T-cell (primary cell): Measurements from ENCODE around the gene TYK2. TPM values are rescaled to one million over a fixed set of nuclear protein-coding genes. Genes with fewer than 3 reads are reported as not detected.
A peak's percentile ranks its signal among the peaks of the same experiment; 100 is the strongest.

ENCODE experiments used
- ATAC-seq, 4 experiments: fragments of 200-7000 bp in 3 of 4; fragments of 150-1000 bp in 1 of 4; cut with Tn5 transposase; replicated peaks in 1 of 4; 1 replicate in 3 of 4; 2 replicates in 1 of 4; pipeline ENCODE4 v1.10.0; 2021; ENCODE audit warnings: moderate library complexity in 3 of 4, mild to moderate bottlenecking in 2 of 4, moderate number of reproducible peaks in 1 of 4
- CTCF ChIA-PET, 2 donors: fragments of 300-600 bp; sonication (Branson Sonifier 250); formaldehyde crosslinking; loops; one replicate each; lab custom pipeline; 2022; ENCODE audit warnings: antibody characterized with exemption in 2 of 2; lab: Charles Lee
- POLR2A ChIA-PET, 2 donors: fragments of 300-600 bp; sonication (Branson Sonifier 250); formaldehyde crosslinking; loops; one replicate each; lab custom pipeline; 2022; ENCODE audit warnings: antibody characterized with exemption in 2 of 2; lab: Charles Lee
- DNase-seq, 35 experiments: peaks; one replicate each; pipeline versions ENCODE4 v3.0.0 to v3.0.0-alpha.2; 2013 to 2023
- H3K27ac ChIP-seq: one replicate; pipeline ENCODE4 v1.5.1; 2013; ENCODE audit warnings: low read length
- H3K27me3 ChIP-seq, 2 experiments: replicated peaks in 1 of 2; 1 replicate in 1 of 2; 2 replicates in 1 of 2; pipeline versions ENCODE4 v1.6.1 to v1.7.0; 2013; ENCODE audit warnings: low read length in 1 of 2, mixed read lengths in 1 of 2; ENCODE audit not compliant: control insufficient read depth in 2 of 2, insufficient read depth in 2 of 2; ENCODE audit errors: extremely low read depth in 1 of 2
- H3K36me3 ChIP-seq, 2 donors: 1 replicate in 1 of 2; 2 replicates in 1 of 2; pipeline versions ENCODE4 v1.6.1 to v1.7.0; 2013; ENCODE audit warnings: low read length in 1 of 2; ENCODE audit not compliant: control insufficient read depth in 2 of 2, insufficient read depth in 1 of 2; ENCODE audit errors: extremely low read depth in 1 of 2
- H3K4me1 ChIP-seq, 2 experiments: 1 replicate in 1 of 2; 2 replicates in 1 of 2; pipeline versions ENCODE4 v1.6.1 to v1.7.0; 2013; ENCODE audit warnings: low read length in 2 of 2, mixed read lengths in 1 of 2; ENCODE audit not compliant: insufficient read depth in 2 of 2, control insufficient read depth in 1 of 2; ENCODE audit errors: extremely low read depth in 1 of 2
- H3K4me3 ChIP-seq, 2 donors: 1 replicate in 1 of 2; 2 replicates in 1 of 2; pipeline versions ENCODE4 v1.5.1 to v1.7.0; 2013; ENCODE audit warnings: mild to moderate bottlenecking in 2 of 2, low read length in 1 of 2, moderate library complexity in 1 of 2; ENCODE audit not compliant: control insufficient read depth in 1 of 2; ENCODE audit errors: extremely low read depth in 1 of 2
- H3K9me3 ChIP-seq: 2 replicates; pipeline ENCODE4 v1.7.0; 2013
- H3K27ac Mint-ChIP-seq, 2 donors: one replicate each; pipeline ENCODE4 v1.8.0; 2020 to 2021; ENCODE audit warnings: mild to moderate bottlenecking in 2 of 2, mixed read lengths in 2 of 2
- H3K27me3 Mint-ChIP-seq, 2 donors: one replicate each; pipeline ENCODE4 v1.8.0; 2021 to 2022; ENCODE audit warnings: mixed read lengths in 2 of 2
- H3K36me3 Mint-ChIP-seq: one replicate; pipeline ENCODE4 v1.8.0; 2021; ENCODE audit warnings: mixed read lengths
- H3K4me1 Mint-ChIP-seq, 3 donors: one replicate each; pipeline ENCODE4 v1.8.0; 2020 to 2022; ENCODE audit warnings: mixed read lengths in 3 of 3, mild to moderate bottlenecking in 1 of 3
- H3K4me3 Mint-ChIP-seq, 3 donors: one replicate each; pipeline ENCODE4 v1.8.0; 2020 to 2022; ENCODE audit warnings: mild to moderate bottlenecking in 3 of 3, mixed read lengths in 3 of 3, moderate library complexity in 3 of 3
- H3K9me3 Mint-ChIP-seq, 3 donors: one replicate each; pipeline ENCODE4 v1.8.0; 2020 to 2022; ENCODE audit warnings: mixed read lengths in 3 of 3
- WGBS: methylation state at CpG from one replicate; pipeline ENCODE4 v1.1.5; 2013; ENCODE audit warnings: missing lambda C conversion rate; ENCODE audit not compliant: insufficient coverage; 5-methylcytosine and 5-hydroxymethylcytosine counted together
- total RNA-seq, 35 experiments: library from RNA in 6 of 35; stranded (reverse) in 6 of 35; fragments of 120-200 nt in 1 of 35; gene quantifications; one replicate each; pipeline versions ENCODE4 v1.2.1 to v1.2.4 and lab custom pipeline; 2013 to 2026

The TYK2 gene
- 100 to 1,000 TPM; 277 to 346 (median 323) TPM for total RNA-seq
- total RNA-seq (2013), result 141 TPM
- total RNA-seq (lab: John Stamatoyannopoulos, UW), result 113 to 277 (median 196) reads per million in 29 experiments

- peak; percentile 94 to 97 (median 96) for ATAC-seq
- H3K36me3 Mint-ChIP-seq, result peaks cover 12% of the 10 kb centered on the region
- POLR2A ChIA-PET, result interaction anchor here in 1 of 2 donors (1.0 kb wide), 1 partner anchor 92 kb away, joined by 5 read pairs; no protein-coding TSS in a partner anchor
Measured at GRCh38 chr19:10380313-10381102, at the start of gene TYK2. Gene TYK2 (minus strand): TSS chr19:10380572. CDS start chr19:10378406, 2,166 bp downstream.

DNA sequence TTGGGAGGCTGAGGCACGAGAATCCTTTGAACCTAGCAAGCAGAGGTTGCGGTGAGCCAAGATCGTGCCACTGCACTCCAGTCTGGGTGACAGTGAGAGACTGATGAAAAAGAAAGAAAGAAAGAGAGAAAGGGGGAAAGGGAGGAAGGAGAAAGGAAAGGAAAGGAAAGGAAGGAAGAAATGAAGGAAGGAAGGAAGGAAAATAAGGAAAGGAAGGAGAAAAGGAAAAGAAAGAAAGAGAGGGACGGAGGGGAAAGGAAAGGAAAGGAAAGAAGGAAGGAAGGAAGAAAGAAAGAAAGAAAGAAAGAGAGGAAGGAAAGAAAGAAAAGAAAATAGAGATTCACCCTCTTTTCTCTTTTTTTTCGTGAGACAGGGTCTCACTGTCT, 48.6 kb upstream of the TYK2 start:
- H3K9me3 ChIP-seq, result no peaks in the 10 kb centered on the region
- Mint-ChIP-seq H3K9me3 (no peaks in the 10 kb centered on the region), H3K36me3 (no peaks in the 10 kb centered on the region), H3K4me3 (peak overlapping the region in 1 of 3 donors; percentile 63), H3K4me1 (peaks cover 55 to 82% (median 69%) of the 10 kb centered on the region in 3 donors), H3K27me3 (peaks cover 39 to 42% of the 10 kb centered on the region in 2 donors), H3K27ac (peak overlapping the region; percentile 34 to 92)
- H3K36me3 ChIP-seq, result no peaks in the 10 kb centered on the region
- POLR2A ChIA-PET, result interaction anchor here in 1 of 2 donors (1.1 kb wide), 1 partner anchor 16 kb away, joined by 6 read pairs; no protein-coding TSS in a partner anchor
- ATAC-seq, result no peak
- H3K27me3 ChIP-seq, result peaks cover 2 to 44% of the 10 kb centered on the region in 2 experiments
- CTCF ChIA-PET, result interaction anchor here (0.6 to 3.2 kb wide), 8 partner anchors 11 to 1836 kb away, joined by 3 to 27 read pairs (median 8); partner anchors contain the start of gene CDC37 (in 1 of the 2)
- H3K4me3 ChIP-seq, result no peak overlapping the region
- DNase-seq, result no peak
- peaks cover 4 to 83% of the 10 kb centered on the region in 2 experiments for H3K4me1 ChIP-seq
- peak overlapping the region; percentile 95 for H3K27ac ChIP-seq
- WGBS, result 80% methylated on average over 4 of the region's 5 CpGs

More at GRCh38 chr19:10380313-10381102, at the start of gene TYK2:
- H3K4me1 ChIP-seq, result peaks cover 13 to 28% of the 10 kb centered on the region in 2 experiments
- Mint-ChIP-seq H3K27me3 (no peaks in the 10 kb centered on the region), H3K4me3 (peak within 1 kb of the TSS; percentile 85 to 95 (median 94)), H3K9me3 (no peaks in the 10 kb centered on the region), H3K4me1 (peaks cover 22 to 26% (median 25%) of the 10 kb centered on the region in 3 donors), H3K27ac (peak within 1 kb of the TSS; percentile 84 to 87)
- H3K36me3 ChIP-seq, result peaks cover 0 to 12% of the 10 kb centered on the region in 2 donors
- peak within 1 kb of the TSS; percentile 88 for H3K27ac ChIP-seq
- peak within 1 kb of the TSS; percentile 95 to 97 for H3K4me3 ChIP-seq
- H3K9me3 ChIP-seq, result no peaks in the 10 kb centered on the region
- CTCF ChIA-PET, result interaction anchor here in 1 of 2 donors (0.6 to 1.8 kb wide), 13 partner anchors 8 to 185 kb away, joined by 3 to 13 read pairs (median 4); partner anchors contain the start of genes ICAM1 and ICAM5
- under 1% methylated on average over 57 of the region's 58 CpGs for WGBS
- DNase-seq, result peak; percentile 88 to 98 (median 93)
- peaks cover 0 to 3% of the 10 kb centered on the region in 2 experiments for H3K27me3 ChIP-seq

GRCh38 chr19:10427169-10427568, 46.8 kb upstream of the TYK2 start:
- peaks cover 50 to 51% of the 10 kb centered on the region in 2 donors for H3K27me3 Mint-ChIP-seq
- H3K4me3 Mint-ChIP-seq, result peak overlapping the region in 1 of 3 donors; percentile 0

GRCh38 chr19:10424011-10424637, 43.8 kb upstream of the TYK2 start:
- Histone ChIP-seq H3K4me1 (peaks cover 13 to 81% of the 10 kb centered on the region in 2 experiments), H3K27me3 (peaks cover 4 to 66% of the 10 kb centered on the region in 2 experiments), H3K4me3 (peak overlapping the region; percentile 29 to 46), H3K27ac (peak overlapping the region; percentile 68), H3K9me3 (no peaks in the 10 kb centered on the region), H3K36me3 (no peaks in the 10 kb centered on the region)
- H3K4me1 Mint-ChIP-seq, result peaks cover 52 to 81% (median 67%) of the 10 kb centered on the region in 3 donors
- no peaks in the 10 kb centered on the region for H3K9me3 Mint-ChIP-seq
- peaks cover 47 to 52% of the 10 kb centered on the region in 2 donors for H3K27me3 Mint-ChIP-seq
- DNase-seq, result peak in 24 of 35 experiments; percentile 23 to 80 (median 56)
- under 1% methylated on average over 23 of the region's 38 CpGs for WGBS
- no peak overlapping the region for H3K27ac Mint-ChIP-seq
- ATAC-seq, result peak; percentile 34 to 60 (median 52)
- ChIA-PET CTCF (interaction anchor here (1.0 to 1.3 kb wide), 3 partner anchors 11 to 15 kb away, joined by 3 read pairs; no protein-coding TSS in a partner anchor), POLR2A (no interaction called here)
- peak overlapping the region; percentile 60 to 69 (median 65) for H3K4me3 Mint-ChIP-seq
- no peaks in the 10 kb centered on the region for H3K36me3 Mint-ChIP-seq

More at GRCh38 chr19:10427169-10427568, 46.8 kb upstream of the TYK2 start:
- no peak overlapping the region for H3K4me3 ChIP-seq
- peaks cover 2 to 61% of the 10 kb centered on the region in 2 experiments for H3K27me3 ChIP-seq
- H3K27ac ChIP-seq, result peak overlapping the region; percentile 95
- POLR2A ChIA-PET, result interaction anchor here in 1 of 2 donors (0.6 kb wide), 1 partner anchor 305 kb away, joined by 5 read pairs; no protein-coding TSS in a partner anchor
- CTCF ChIA-PET, result interaction anchor here (0.7 to 3.2 kb wide), 3 partner anchors 11 to 26 kb away, joined by 3 to 27 read pairs (median 4); no protein-coding TSS in a partner anchor
- no peaks in the 10 kb centered on the region for H3K9me3 ChIP-seq
- no peak for DNase-seq
- Mint-ChIP-seq H3K36me3 (no peaks in the 10 kb centered on the region), H3K4me1 (peaks cover 55 to 80% (median 67%) of the 10 kb centered on the region in 3 donors), H3K9me3 (no peaks in the 10 kb centered on the region), H3K27ac (peak overlapping the region; percentile 72 to 85)
- ATAC-seq, result no peak
- 91% methylated on average over 6 of the region's 6 CpGs for WGBS
- peaks cover 4 to 77% of the 10 kb centered on the region in 2 experiments for H3K4me1 ChIP-seq
- no peaks in the 10 kb centered on the region for H3K36me3 ChIP-seq

GRCh38 chr19:10422846-10423245, 42.5 kb upstream of the TYK2 start:
- Mint-ChIP-seq H3K36me3 (no peaks in the 10 kb centered on the region), H3K9me3 (no peaks in the 10 kb centered on the region), H3K4me1 (peaks cover 48 to 78% (median 65%) of the 10 kb centered on the region in 3 donors), H3K27me3 (peaks cover 48 to 54% of the 10 kb centered on the region in 2 donors), H3K27ac (no peak overlapping the region), H3K4me3 (peak overlapping the region in 1 of 3 donors; percentile 69)
- ChIA-PET POLR2A (no interaction called here), CTCF (interaction anchor here in 1 of 2 donors (0.6 kb wide), 1 partner anchor 131 kb away, joined by 5 read pairs; no protein-coding TSS in a partner anchor)
- no peak for DNase-seq
- Histone ChIP-seq H3K4me3 (no peak overlapping the region), H3K27me3 (peaks cover 7 to 79% of the 10 kb centered on the region in 2 experiments), H3K9me3 (no peaks in the 10 kb centered on the region), H3K4me1 (peaks cover 15 to 81% of the 10 kb centered on the region in 2 experiments), H3K27ac (no peak overlapping the region), H3K36me3 (no peaks in the 10 kb centered on the region)
- WGBS, result no CpG with 5 or more reads among the region's 3 CpGs
- ATAC-seq, result no peak
